Hepatocyte (in vitro differentiated cells): ENCODE data around the gene GOLGA8K.
"Not testable (repeated sequence)": the region's sequence is repeated elsewhere in the genome, so short reads cannot be mapped to it uniquely, and the experiment has no call there.

Experiments
- EZH2 ChIP-seq: fragments of 200-600 bp; sonication (generic); IDR thresholded peaks from 2 replicates; pipeline ENCODE4 v1.6.1; 2016; ENCODE audit warnings: antibody characterized with exemption, mild to moderate bottlenecking, borderline replicate concordance
- TF ChIP-seq, protein P1 (sequence below): fragments of 200-600 bp; sonication (generic); IDR thresholded peaks from 2 replicates; pipeline ENCODE4 v1.5.1; 2016; ENCODE audit warnings: antibody characterized with exemption, mild to moderate bottlenecking; ENCODE audit not compliant: poor library complexity

GRCh38 chr15:32370526-32370925, 32.6 kb downstream of the GOLGA8K start:
- not testable (repeated sequence) for TF ChIP-seq EZH2
- TF ChIP-seq, protein P1, sequence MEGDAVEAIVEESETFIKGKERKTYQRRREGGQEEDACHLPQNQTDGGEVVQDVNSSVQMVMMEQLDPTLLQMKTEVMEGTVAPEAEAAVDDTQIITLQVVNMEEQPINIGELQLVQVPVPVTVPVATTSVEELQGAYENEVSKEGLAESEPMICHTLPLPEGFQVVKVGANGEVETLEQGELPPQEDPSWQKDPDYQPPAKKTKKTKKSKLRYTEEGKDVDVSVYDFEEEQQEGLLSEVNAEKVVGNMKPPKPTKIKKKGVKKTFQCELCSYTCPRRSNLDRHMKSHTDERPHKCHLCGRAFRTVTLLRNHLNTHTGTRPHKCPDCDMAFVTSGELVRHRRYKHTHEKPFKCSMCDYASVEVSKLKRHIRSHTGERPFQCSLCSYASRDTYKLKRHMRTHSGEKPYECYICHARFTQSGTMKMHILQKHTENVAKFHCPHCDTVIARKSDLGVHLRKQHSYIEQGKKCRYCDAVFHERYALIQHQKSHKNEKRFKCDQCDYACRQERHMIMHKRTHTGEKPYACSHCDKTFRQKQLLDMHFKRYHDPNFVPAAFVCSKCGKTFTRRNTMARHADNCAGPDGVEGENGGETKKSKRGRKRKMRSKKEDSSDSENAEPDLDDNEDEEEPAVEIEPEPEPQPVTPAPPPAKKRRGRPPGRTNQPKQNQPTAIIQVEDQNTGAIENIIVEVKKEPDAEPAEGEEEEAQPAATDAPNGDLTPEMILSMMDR = not testable (repeated sequence)
